ENCODE measurements around the gene APPBP2.
"Not testable (repeated sequence)": the region's sequence is repeated elsewhere in the genome, so short reads cannot be mapped to it uniquely, and the experiment has no call there.

APPBP2 gene

DNA sequence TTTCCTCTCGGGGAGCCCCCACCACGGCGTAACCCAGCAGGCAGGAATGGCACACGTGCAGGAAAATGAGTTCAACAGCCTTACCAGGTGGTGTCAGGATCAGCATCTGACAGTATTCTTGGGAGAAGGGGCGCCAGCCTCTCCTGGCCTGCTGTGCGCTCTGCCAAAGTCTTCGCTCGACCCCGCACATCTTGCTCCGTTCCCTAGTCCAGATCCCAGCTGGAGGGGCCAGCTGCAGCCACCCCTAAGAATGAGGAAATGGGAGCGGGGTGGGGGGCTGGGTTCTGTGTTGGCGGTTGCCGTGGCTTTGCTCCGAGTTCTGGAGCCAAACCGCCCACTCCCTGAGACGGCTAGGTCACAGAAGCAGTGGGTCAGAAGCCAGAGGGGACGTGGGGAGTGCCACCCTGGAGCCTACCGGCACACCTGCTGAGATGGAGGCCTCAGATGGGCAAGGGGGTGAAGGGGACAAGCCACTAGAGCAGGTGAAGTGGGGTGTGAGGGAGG lies 103.8 kb downstream of the APPBP2 start, which contains the start of gene CHCT1:
Gene CHCT1, plus strand, starts transcription at position 328 of the 504 bp plus-strand sequence. Its CDS starts 104 bp downstream, at position 432.
- no peak within 1 kb of the TSS for H3K27ac Mint-ChIP-seq

GRCh38 chr17:60421273-60422161 lies 104.5 kb downstream of the APPBP2 start:
- DNase-seq, result peak; percentile 78
- Mint-ChIP-seq H3K27me3 (ENCODE audit: low read depth, poor library complexity) (peaks cover 20% of the 10 kb centered on the region), H3K4me3 (peak overlapping the region; percentile 83), H3K36me3 (ENCODE audit: low read depth) (no peaks in the 10 kb centered on the region), H3K27ac (no peak overlapping the region), H3K4me1 (peaks cover 14% of the 10 kb centered on the region), H3K9me3 (peaks cover 3% of the 10 kb centered on the region)
- TF ChIP-seq, protein P1, sequence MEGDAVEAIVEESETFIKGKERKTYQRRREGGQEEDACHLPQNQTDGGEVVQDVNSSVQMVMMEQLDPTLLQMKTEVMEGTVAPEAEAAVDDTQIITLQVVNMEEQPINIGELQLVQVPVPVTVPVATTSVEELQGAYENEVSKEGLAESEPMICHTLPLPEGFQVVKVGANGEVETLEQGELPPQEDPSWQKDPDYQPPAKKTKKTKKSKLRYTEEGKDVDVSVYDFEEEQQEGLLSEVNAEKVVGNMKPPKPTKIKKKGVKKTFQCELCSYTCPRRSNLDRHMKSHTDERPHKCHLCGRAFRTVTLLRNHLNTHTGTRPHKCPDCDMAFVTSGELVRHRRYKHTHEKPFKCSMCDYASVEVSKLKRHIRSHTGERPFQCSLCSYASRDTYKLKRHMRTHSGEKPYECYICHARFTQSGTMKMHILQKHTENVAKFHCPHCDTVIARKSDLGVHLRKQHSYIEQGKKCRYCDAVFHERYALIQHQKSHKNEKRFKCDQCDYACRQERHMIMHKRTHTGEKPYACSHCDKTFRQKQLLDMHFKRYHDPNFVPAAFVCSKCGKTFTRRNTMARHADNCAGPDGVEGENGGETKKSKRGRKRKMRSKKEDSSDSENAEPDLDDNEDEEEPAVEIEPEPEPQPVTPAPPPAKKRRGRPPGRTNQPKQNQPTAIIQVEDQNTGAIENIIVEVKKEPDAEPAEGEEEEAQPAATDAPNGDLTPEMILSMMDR (IDR thresholded peaks at IDR 0.05), result peak; percentile 97

More for the DNA sequence above, 103.8 kb downstream of the APPBP2 start, which contains the start of gene CHCT1:
- peaks cover 24% of the 10 kb centered on the region for H3K27me3 Mint-ChIP-seq (ENCODE audit: low read depth, poor library complexity)
- peaks cover 14% of the 10 kb centered on the region for H3K4me1 Mint-ChIP-seq
- TF ChIP-seq, protein P1 (IDR thresholded peaks at IDR 0.05), result no peak
- no peak for DNase-seq
- no peaks in the 10 kb centered on the region for H3K36me3 Mint-ChIP-seq (ENCODE audit: low read depth)
- H3K9me3 Mint-ChIP-seq, result peaks cover 3% of the 10 kb centered on the region
- peak within 1 kb of the TSS; percentile 83 for H3K4me3 Mint-ChIP-seq

DNA sequence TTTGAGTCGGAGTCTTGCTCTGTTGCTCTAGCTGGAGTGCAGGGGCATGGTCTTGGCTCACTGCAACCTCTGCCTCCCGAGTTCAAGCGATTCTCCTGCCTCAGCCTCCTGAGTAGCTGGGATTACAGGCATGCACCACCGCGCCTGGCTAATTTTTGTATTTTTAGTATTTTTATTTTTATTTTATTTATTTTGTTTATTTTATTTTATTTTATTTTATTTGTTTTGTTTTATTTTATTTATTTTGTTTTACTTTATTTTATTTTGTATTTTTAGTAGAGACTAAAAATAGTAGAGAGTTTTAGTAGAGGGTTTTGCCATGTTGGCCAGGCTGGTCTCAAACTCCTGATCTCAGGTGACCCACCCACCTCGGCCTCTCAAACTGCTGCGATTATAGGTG lies 106.2 kb downstream of the APPBP2 start:
- not testable (repeated sequence) for H3K4me3 Mint-ChIP-seq; DNase-seq; H3K27ac Mint-ChIP-seq; H3K36me3 Mint-ChIP-seq (ENCODE audit: low read depth); H3K9me3 Mint-ChIP-seq
- Mint-ChIP-seq H3K4me1 (peaks cover 14% of the 10 kb centered on the region), H3K27me3 (ENCODE audit: low read depth, poor library complexity) (peaks cover 25% of the 10 kb centered on the region)

DNA sequence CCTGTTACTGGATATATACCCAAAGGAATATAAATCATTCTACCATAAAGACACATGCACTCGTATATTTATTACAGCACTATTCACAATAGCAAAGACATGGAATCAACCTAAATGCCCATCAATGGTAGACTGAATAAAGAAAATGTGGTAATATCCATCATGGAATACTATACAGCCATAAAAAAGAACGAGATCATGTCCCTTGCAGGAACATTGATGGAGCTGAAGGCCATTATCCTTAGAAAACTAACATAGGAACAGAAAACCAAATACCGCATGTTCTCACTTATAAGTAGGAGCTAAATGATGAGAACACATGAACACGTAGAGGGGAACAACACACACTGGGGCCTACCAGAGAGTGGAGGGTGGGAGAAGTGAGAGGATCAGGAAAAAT lies 107.0 kb downstream of the APPBP2 start:
- Mint-ChIP-seq H3K27me3 (ENCODE audit: low read depth, poor library complexity) (peaks cover 29% of the 10 kb centered on the region), H3K4me1 (peaks cover 13% of the 10 kb centered on the region)
- not testable (repeated sequence) for H3K4me3 Mint-ChIP-seq; H3K27ac Mint-ChIP-seq; H3K9me3 Mint-ChIP-seq; DNase-seq; H3K36me3 Mint-ChIP-seq (ENCODE audit: low read depth)

GRCh38 chr17:60416368-60416925 lies 109.6 kb downstream of the APPBP2 start:
- Mint-ChIP-seq H3K27ac (no peak overlapping the region), H3K9me3 (peaks cover 3% of the 10 kb centered on the region), H3K4me1 (peaks cover 4% of the 10 kb centered on the region), H3K36me3 (ENCODE audit: low read depth) (no peaks in the 10 kb centered on the region), H3K27me3 (ENCODE audit: low read depth, poor library complexity) (peaks cover 20% of the 10 kb centered on the region), H3K4me3 (no peak overlapping the region)
- DNase-seq, result no peak
- TF ChIP-seq, protein P1 (IDR thresholded peaks at IDR 0.05), result no peak

GRCh38 chr17:60415146-60415545 lies 110.9 kb downstream of the APPBP2 start:
- Mint-ChIP-seq H3K4me1 (no peaks in the 10 kb centered on the region), H3K4me3 (no peak overlapping the region), H3K27me3 (ENCODE audit: low read depth, poor library complexity) (peaks cover 16% of the 10 kb centered on the region), H3K9me3 (peaks cover 6% of the 10 kb centered on the region), H3K27ac (no peak overlapping the region), H3K36me3 (ENCODE audit: low read depth) (no peaks in the 10 kb centered on the region)
- no peak for DNase-seq
- TF ChIP-seq, protein P1 (IDR thresholded peaks at IDR 0.05), result no peak

Measured in nephron progenitor cell (in vitro differentiated cells).